ENCODE data around the gene PCDHGB6. TPM values are rescaled to one million over a fixed set of nuclear protein-coding genes. Genes with fewer than 3 reads are reported as not detected.

PCDHGB6 gene
- total and polyA plus RNA-seq, 2 experiments from 2014 or later, result 2.8 to 8.1 TPM

DNA sequence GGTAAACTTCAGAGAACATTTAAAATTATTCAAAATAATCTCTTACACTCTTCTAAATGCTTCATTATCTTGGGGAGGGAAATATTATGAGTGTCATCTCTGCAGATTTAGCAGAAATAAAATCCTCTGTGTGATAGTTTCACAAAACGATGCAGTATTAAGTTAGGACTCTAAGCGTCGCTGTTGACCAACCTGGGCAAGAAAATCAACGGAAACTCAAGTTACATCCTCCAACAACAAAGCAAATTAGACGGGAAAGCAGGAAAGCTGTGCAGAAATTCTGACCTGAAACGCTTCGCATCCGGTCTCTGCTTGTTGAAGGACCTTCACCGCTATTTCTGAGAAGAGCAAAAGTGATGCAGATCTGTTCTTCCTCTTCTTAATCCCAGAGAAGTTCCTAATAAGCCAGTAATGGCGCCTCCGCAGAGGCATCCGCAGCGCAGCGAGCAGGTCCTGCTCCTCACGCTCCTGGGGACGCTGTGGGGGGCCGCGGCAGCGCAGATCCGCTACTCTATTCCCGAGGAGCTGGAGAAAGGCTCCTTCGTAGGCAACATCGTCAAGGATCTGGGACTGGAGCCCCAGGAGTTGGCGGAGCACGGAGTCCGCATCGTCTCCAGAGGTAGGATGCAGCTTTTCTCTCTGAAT is 34.0 kb upstream of the PCDHGB6 start, which contains the start of gene PCDHGA6 (continued):
- TF ChIP-seq, protein P1, sequence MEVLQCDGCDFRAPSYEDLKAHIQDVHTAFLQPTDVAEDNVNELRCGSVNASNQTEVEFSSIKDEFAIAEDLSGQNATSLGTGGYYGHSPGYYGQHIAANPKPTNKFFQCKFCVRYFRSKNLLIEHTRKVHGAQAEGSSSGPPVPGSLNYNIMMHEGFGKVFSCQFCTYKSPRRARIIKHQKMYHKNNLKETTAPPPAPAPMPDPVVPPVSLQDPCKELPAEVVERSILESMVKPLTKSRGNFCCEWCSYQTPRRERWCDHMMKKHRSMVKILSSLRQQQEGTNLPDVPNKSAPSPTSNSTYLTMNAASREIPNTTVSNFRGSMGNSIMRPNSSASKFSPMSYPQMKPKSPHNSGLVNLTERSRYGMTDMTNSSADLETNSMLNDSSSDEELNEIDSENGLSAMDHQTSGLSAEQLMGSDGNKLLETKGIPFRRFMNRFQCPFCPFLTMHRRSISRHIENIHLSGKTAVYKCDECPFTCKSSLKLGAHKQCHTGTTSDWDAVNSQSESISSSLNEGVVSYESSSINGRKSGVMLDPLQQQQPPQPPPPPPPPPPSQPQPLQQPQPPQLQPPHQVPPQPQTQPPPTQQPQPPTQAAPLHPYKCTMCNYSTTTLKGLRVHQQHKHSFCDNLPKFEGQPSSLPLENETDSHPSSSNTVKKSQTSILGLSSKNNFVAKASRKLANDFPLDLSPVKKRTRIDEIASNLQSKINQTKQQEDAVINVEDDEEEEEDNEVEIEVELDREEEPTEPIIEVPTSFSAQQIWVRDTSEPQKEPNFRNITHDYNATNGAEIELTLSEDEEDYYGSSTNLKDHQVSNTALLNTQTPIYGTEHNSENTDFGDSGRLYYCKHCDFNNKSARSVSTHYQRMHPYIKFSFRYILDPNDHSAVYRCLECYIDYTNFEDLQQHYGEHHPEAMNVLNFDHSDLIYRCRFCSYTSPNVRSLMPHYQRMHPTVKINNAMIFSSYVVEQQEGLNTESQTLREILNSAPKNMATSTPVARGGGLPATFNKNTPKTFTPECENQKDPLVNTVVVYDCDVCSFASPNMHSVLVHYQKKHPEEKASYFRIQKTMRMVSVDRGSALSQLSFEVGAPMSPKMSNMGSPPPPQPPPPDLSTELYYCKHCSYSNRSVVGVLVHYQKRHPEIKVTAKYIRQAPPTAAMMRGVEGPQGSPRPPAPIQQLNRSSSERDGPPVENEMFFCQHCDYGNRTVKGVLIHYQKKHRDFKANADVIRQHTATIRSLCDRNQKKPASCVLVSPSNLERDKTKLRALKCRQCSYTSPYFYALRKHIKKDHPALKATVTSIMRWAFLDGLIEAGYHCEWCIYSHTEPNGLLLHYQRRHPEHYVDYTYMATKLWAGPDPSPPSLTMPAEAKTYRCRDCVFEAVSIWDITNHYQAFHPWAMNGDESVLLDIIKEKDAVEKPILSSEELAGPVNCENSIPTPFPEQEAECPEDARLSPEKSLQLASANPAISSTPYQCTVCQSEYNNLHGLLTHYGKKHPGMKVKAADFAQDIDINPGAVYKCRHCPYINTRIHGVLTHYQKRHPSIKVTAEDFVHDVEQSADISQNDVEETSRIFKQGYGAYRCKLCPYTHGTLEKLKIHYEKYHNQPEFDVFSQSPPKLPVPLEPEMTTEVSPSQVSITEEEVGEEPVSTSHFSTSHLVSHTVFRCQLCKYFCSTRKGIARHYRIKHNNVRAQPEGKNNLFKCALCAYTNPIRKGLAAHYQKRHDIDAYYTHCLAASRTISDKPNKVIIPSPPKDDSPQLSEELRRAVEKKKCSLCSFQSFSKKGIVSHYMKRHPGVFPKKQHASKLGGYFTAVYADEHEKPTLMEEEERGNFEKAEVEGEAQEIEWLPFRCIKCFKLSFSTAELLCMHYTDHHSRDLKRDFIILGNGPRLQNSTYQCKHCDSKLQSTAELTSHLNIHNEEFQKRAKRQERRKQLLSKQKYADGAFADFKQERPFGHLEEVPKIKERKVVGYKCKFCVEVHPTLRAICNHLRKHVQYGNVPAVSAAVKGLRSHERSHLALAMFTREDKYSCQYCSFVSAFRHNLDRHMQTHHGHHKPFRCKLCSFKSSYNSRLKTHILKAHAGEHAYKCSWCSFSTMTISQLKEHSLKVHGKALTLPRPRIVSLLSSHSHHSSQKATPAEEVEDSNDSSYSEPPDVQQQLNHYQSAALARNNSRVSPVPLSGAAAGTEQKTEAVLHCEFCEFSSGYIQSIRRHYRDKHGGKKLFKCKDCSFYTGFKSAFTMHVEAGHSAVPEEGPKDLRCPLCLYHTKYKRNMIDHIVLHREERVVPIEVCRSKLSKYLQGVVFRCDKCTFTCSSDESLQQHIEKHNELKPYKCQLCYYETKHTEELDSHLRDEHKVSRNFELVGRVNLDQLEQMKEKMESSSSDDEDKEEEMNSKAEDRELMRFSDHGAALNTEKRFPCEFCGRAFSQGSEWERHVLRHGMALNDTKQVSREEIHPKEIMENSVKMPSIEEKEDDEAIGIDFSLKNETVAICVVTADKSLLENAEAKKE (CRISPR knock-in tag; IDR thresholded peaks at IDR 0.05), result no peak
- TF ChIP-seq CREB1 (CRISPR knock-in tag; IDR thresholded peaks at IDR 0.05; ENCODE audit: low read depth), result no peak

DNA sequence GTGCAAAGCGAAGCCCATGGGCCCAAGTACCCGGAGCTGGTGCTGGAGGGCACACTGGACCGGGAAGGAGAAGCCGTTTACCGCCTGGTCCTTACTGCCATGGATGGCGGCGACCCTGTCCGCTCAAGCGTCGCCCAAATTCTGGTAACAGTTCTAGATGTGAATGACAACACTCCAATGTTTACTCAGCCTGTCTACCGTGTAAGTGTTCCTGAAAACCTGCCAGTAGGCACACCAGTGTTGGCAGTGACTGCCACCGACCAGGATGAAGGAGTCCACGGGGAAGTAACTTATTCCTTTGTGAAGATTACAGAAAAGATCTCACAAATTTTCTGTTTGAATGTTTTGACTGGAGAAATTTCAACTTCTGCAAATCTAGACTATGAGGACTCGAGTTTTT is 33.2 kb upstream of the PCDHGB6 start:
- Mint-ChIP-seq H3K27ac (no peak overlapping the region), H3K4me3 (no peak overlapping the region), H3K9me3 (peaks cover 71% of the 10 kb centered on the region), H3K4me1 (peaks cover 2% of the 10 kb centered on the region; the same call in 1 of the 3 replicates), H3K36me3 (ENCODE audit: low read depth) (peaks cover 64% of the 10 kb centered on the region), H3K27me3 (ENCODE audit: insufficient read depth, low read depth, poor library complexity) (peaks cover 6% of the 10 kb centered on the region)
- H3F3A ChIP-seq (replicated peaks; ENCODE audit: low read depth), result no peaks in the 10 kb centered on the region
- H3K4me1 ChIP-seq (ENCODE audit: insufficient read depth), result no peaks in the 10 kb centered on the region
- no peak for ATAC-seq
- DNase-seq (ENCODE audit: low spot score), result no peak
- no peak overlapping the region for H2AFZ ChIP-seq
- H4K20me1 ChIP-seq (replicated peaks; ENCODE audit: insufficient read depth), result no peaks in the 10 kb centered on the region
- no peaks in the 10 kb centered on the region for H3K27me3 ChIP-seq (ENCODE audit: insufficient read depth)
- no peak overlapping the region for H3K4me2 ChIP-seq
- no peaks in the 10 kb centered on the region for H3K79me2 ChIP-seq (replicated peaks; ENCODE audit: insufficient read depth)
- H3K4me3 ChIP-seq, result no peak overlapping the region
- H3K36me3 ChIP-seq (ENCODE audit: insufficient read depth), result no peaks in the 10 kb centered on the region
- no peaks in the 10 kb centered on the region for H3K9me2 ChIP-seq (ENCODE audit: insufficient read depth)
- H3K27ac ChIP-seq (ENCODE audit: low read depth), result no peak overlapping the region
- no peak for TF ChIP-seq EZH2 (IDR thresholded peaks at IDR 0.05; ENCODE audit: low read depth, unreplicated experiment)
- TF ChIP-seq, protein P2, sequence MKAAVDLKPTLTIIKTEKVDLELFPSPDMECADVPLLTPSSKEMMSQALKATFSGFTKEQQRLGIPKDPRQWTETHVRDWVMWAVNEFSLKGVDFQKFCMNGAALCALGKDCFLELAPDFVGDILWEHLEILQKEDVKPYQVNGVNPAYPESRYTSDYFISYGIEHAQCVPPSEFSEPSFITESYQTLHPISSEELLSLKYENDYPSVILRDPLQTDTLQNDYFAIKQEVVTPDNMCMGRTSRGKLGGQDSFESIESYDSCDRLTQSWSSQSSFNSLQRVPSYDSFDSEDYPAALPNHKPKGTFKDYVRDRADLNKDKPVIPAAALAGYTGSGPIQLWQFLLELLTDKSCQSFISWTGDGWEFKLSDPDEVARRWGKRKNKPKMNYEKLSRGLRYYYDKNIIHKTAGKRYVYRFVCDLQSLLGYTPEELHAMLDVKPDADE (IDR thresholded peaks at IDR 0.05), result no peak
- TF ChIP-seq, protein P3, sequence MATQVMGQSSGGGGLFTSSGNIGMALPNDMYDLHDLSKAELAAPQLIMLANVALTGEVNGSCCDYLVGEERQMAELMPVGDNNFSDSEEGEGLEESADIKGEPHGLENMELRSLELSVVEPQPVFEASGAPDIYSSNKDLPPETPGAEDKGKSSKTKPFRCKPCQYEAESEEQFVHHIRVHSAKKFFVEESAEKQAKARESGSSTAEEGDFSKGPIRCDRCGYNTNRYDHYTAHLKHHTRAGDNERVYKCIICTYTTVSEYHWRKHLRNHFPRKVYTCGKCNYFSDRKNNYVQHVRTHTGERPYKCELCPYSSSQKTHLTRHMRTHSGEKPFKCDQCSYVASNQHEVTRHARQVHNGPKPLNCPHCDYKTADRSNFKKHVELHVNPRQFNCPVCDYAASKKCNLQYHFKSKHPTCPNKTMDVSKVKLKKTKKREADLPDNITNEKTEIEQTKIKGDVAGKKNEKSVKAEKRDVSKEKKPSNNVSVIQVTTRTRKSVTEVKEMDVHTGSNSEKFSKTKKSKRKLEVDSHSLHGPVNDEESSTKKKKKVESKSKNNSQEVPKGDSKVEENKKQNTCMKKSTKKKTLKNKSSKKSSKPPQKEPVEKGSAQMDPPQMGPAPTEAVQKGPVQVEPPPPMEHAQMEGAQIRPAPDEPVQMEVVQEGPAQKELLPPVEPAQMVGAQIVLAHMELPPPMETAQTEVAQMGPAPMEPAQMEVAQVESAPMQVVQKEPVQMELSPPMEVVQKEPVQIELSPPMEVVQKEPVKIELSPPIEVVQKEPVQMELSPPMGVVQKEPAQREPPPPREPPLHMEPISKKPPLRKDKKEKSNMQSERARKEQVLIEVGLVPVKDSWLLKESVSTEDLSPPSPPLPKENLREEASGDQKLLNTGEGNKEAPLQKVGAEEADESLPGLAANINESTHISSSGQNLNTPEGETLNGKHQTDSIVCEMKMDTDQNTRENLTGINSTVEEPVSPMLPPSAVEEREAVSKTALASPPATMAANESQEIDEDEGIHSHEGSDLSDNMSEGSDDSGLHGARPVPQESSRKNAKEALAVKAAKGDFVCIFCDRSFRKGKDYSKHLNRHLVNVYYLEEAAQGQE (IDR thresholded peaks at IDR 0.05; ENCODE audit: unreplicated experiment), result no peak

Measured in GM23338 (cell line).